Activated CD4-positive, alpha-beta T cell treated with anti-CD3 and anti-CD28 coated beads for 36 hours (primary cell): Measurements from ENCODE around the gene NUP133. TPM values are rescaled to one million over a fixed set of nuclear protein-coding genes. Genes with fewer than 3 reads are reported as not detected.
"Not testable (repeated sequence)": the region's sequence is repeated elsewhere in the genome, so short reads cannot be mapped to it uniquely, and the experiment has no call there.

Experiments used
- ATAC-seq: fragments of 200-7000 bp; cut with Tn5 transposase; one replicate; pipeline ENCODE4 v1.10.0; 2021; ENCODE audit warnings: mild to moderate bottlenecking, moderate library complexity
- CTCF ChIA-PET: fragments of 350-600 bp; sonication (Branson Sonifier 250); formaldehyde crosslinking; loops from one replicate; lab custom pipeline; 2021; ENCODE audit warnings: antibody characterized with exemption; lab: Charles Lee
- POLR2A ChIA-PET: fragments of 350-600 bp; sonication (Branson Sonifier 250); formaldehyde crosslinking; loops from one replicate; lab custom pipeline; 2021; ENCODE audit warnings: antibody characterized with exemption, inconsistent platforms; lab: Charles Lee
- DNase-seq: peaks from one replicate; pipeline ENCODE4 v3.0.0-alpha.2; 2020
- H3K27ac Mint-ChIP-seq: one replicate; pipeline ENCODE4 v1.8.0; 2021; ENCODE audit warnings: mixed read lengths
- H3K27me3 Mint-ChIP-seq: one replicate; pipeline ENCODE4 v1.8.0; 2021; ENCODE audit warnings: mixed read lengths
- H3K36me3 Mint-ChIP-seq: one replicate; pipeline ENCODE4 v1.8.0; 2021; ENCODE audit warnings: low read depth, mixed read lengths
- H3K4me1 Mint-ChIP-seq: one replicate; pipeline ENCODE4 v1.8.0; 2021; ENCODE audit warnings: mixed read lengths
- H3K4me3 Mint-ChIP-seq: one replicate; pipeline ENCODE4 v1.8.0; 2021; ENCODE audit warnings: mild to moderate bottlenecking, moderate library complexity, mixed read lengths
- H3K9me3 Mint-ChIP-seq: one replicate; pipeline ENCODE4 v1.8.0; 2021; ENCODE audit warnings: low read depth, mixed read lengths
- intact Hi-C, 2 experiments: fragments of 100-400 bp; cut with DNase I in 1 of 2; cut with micrococcal nuclease in 1 of 2; formaldehyde crosslinking; loops; one replicate each; pipeline versions ENCODE4 v1.14.2 to v1.15.1; 2022 to 2024; cut with DNase I, micrococcal nuclease
- total RNA-seq, 2 experiments: library from RNA; stranded (reverse); gene quantifications; one replicate each; pipeline ENCODE4 v1.2.3, GENCODE V29; 2021

The NUP133 gene
- total RNA-seq, 2 experiments from 2014 or later, result 53.5 to 57.5 TPM

- ATAC-seq, result no peak
- ChIA-PET POLR2A (no interaction called here), CTCF (interaction anchor here (2.0 kb wide), 1 partner anchor 19 kb away, joined by 4 read pairs; no protein-coding TSS in a partner anchor)
- Mint-ChIP-seq H3K27ac (no peak overlapping the region), H3K4me1 (peaks cover 13% of the 10 kb centered on the region), H3K36me3 (peaks cover 49% of the 10 kb centered on the region), H3K27me3 (no peaks in the 10 kb centered on the region), H3K4me3 (no peak overlapping the region), H3K9me3 (no peaks in the 10 kb centered on the region)
- DNase-seq, result no peak
- intact Hi-C loops, result no loop called here
Measured at GRCh38 chr1:229537894-229538293, 29.8 kb upstream of the NUP133 start.

GRCh38 chr1:229536982-229537381 is 28.8 kb upstream of the NUP133 start:
- ATAC-seq (no peak), DNase-seq (no peak)
- Mint-ChIP-seq H3K4me1 (peaks cover 3% of the 10 kb centered on the region), H3K4me3 (no peak overlapping the region), H3K27ac (no peak overlapping the region), H3K9me3 (no peaks in the 10 kb centered on the region), H3K36me3 (peaks cover 41% of the 10 kb centered on the region), H3K27me3 (no peaks in the 10 kb centered on the region)
- ChIA-PET CTCF (interaction anchor here (2.0 kb wide), 1 partner anchor 20 kb away, joined by 4 read pairs; no protein-coding TSS in a partner anchor), POLR2A (interaction anchor here (0.6 kb wide), 1 partner anchor 102 kb away, joined by 4 read pairs; no protein-coding TSS in a partner anchor)
- intact Hi-C loops, result no loop called here

- Mint-ChIP-seq H3K27ac (no peak overlapping the region), H3K27me3 (no peaks in the 10 kb centered on the region), H3K4me3 (no peak overlapping the region), H3K4me1 (no peaks in the 10 kb centered on the region), H3K9me3 (no peaks in the 10 kb centered on the region), H3K36me3 (peaks cover 43% of the 10 kb centered on the region)
- intact Hi-C loops, result no loop called here
- ChIA-PET POLR2A (no interaction called here), CTCF (interaction anchor here (1.4 kb wide), 1 partner anchor 14 kb away, joined by 4 read pairs; no protein-coding TSS in a partner anchor)
- peak; percentile 47 for ATAC-seq
- no peak for DNase-seq
Measured at GRCh38 chr1:229535230-229535629, 27.1 kb upstream of the NUP133 start.

- no peaks in the 10 kb centered on the region for H3K9me3 Mint-ChIP-seq
- ATAC-seq (no peak), DNase-seq (no peak)
- H3K4me1 Mint-ChIP-seq, result no peaks in the 10 kb centered on the region
- ChIA-PET CTCF (interaction anchor here (0.5 to 0.7 kb wide), 2 partner anchors 15 to 235 kb away, joined by 3 to 4 read pairs; no protein-coding TSS in a partner anchor), POLR2A (no interaction called here)
- no peak overlapping the region for H3K27ac Mint-ChIP-seq
- no peak overlapping the region for H3K4me3 Mint-ChIP-seq
- H3K27me3 Mint-ChIP-seq, result no peaks in the 10 kb centered on the region
- intact Hi-C loops, result no loop called here
- peaks cover 36% of the 10 kb centered on the region for H3K36me3 Mint-ChIP-seq
Measured at GRCh38 chr1:229531326-229531725, 23.2 kb upstream of the NUP133 start.

- no peak for DNase-seq
- Mint-ChIP-seq H3K27ac (no peak overlapping the region), H3K4me1 (peaks cover 4% of the 10 kb centered on the region), H3K27me3 (no peaks in the 10 kb centered on the region), H3K9me3 (no peaks in the 10 kb centered on the region), H3K4me3 (no peak overlapping the region), H3K36me3 (peaks cover 42% of the 10 kb centered on the region)
- POLR2A ChIA-PET, result interaction anchor here (0.6 kb wide), 1 partner anchor 94 kb away, joined by 3 read pairs; no protein-coding TSS in a partner anchor
- intact Hi-C loops, result no loop called here
- CTCF ChIA-PET, result interaction anchor here (1.7 kb wide), 1 partner anchor 15 kb away, joined by 5 read pairs; no protein-coding TSS in a partner anchor
- ATAC-seq, result no peak
Measured at GRCh38 chr1:229529639-229530038, 21.5 kb upstream of the NUP133 start.

- ChIA-PET CTCF (interaction anchor here (0.9 to 1.9 kb wide), 5 partner anchors 8 to 46 kb away, joined by 3 to 6 read pairs (median 3); no protein-coding TSS in a partner anchor), POLR2A (no interaction called here)
- peaks cover 40% of the 10 kb centered on the region for H3K36me3 Mint-ChIP-seq
- H3K4me1 Mint-ChIP-seq, result peaks cover 4% of the 10 kb centered on the region
- intact Hi-C loops, result no loop called here
- no peaks in the 10 kb centered on the region for H3K27me3 Mint-ChIP-seq
- no peak for DNase-seq
- H3K27ac Mint-ChIP-seq, result peak overlapping the region; percentile 2
- ATAC-seq, result no peak
- H3K9me3 Mint-ChIP-seq, result no peaks in the 10 kb centered on the region
- H3K4me3 Mint-ChIP-seq, result no peak overlapping the region
Measured at GRCh38 chr1:229526695-229527094, 18.6 kb upstream of the NUP133 start.

GRCh38 chr1:229523052-229523451 is 14.9 kb upstream of the NUP133 start:
- Mint-ChIP-seq H3K27ac (no peak overlapping the region), H3K4me1 (peaks cover 4% of the 10 kb centered on the region), H3K4me3 (no peak overlapping the region), H3K27me3 (no peaks in the 10 kb centered on the region), H3K36me3 (peaks cover 28% of the 10 kb centered on the region), H3K9me3 (no peaks in the 10 kb centered on the region)
- intact Hi-C loops, result no loop called here
- ChIA-PET POLR2A (no interaction called here), CTCF (interaction anchor here (1.0 kb wide), 1 partner anchor 8 kb away, joined by 3 read pairs; no protein-coding TSS in a partner anchor)
- DNase-seq (no peak), ATAC-seq (no peak)

GRCh38 chr1:229514578-229515275 is 6.6 kb upstream of the NUP133 start:
- intact Hi-C loops, result loop anchor here in 1 of 2 experiments (1.0 to 10.0 kb wide), 2 partner anchors 256 to 850 kb away; no protein-coding TSS in a partner anchor

GRCh38 chr1:229511625-229512024 is 3.5 kb upstream of the NUP133 start:
- H3K27ac Mint-ChIP-seq, H3K27me3 Mint-ChIP-seq, H3K9me3 Mint-ChIP-seq, H3K36me3 Mint-ChIP-seq, DNase-seq, ATAC-seq, POLR2A ChIA-PET, H3K4me3 Mint-ChIP-seq, CTCF ChIA-PET: not testable (repeated sequence)
- intact Hi-C loops, result loop anchor here in 1 of 2 experiments (10.0 kb wide), 1 partner anchor 847 kb away; no protein-coding TSS in a partner anchor
- peaks cover 24% of the 10 kb centered on the region for H3K4me1 Mint-ChIP-seq

More at GRCh38 chr1:229514578-229515275, 6.6 kb upstream of the NUP133 start:
- POLR2A ChIA-PET, result no interaction called here
- no peak overlapping the region for H3K27ac Mint-ChIP-seq
- peak; percentile 87 for ATAC-seq
- no peak overlapping the region for H3K4me3 Mint-ChIP-seq
- CTCF ChIA-PET, result interaction anchor here (0.6 to 1.7 kb wide), 10 partner anchors 8 to 260 kb away, joined by 3 to 6 read pairs (median 3); partner anchors contain the start of gene ABCB10
- H3K9me3 Mint-ChIP-seq, result no peaks in the 10 kb centered on the region
- H3K36me3 Mint-ChIP-seq, result peaks cover 13% of the 10 kb centered on the region
- H3K27me3 Mint-ChIP-seq, result no peaks in the 10 kb centered on the region
- DNase-seq, result peak; percentile 70
- H3K4me1 Mint-ChIP-seq, result peaks cover 6% of the 10 kb centered on the region

GRCh38 chr1:229511201-229511600 is 3.1 kb upstream of the NUP133 start:
- H3K36me3 Mint-ChIP-seq, DNase-seq, H3K9me3 Mint-ChIP-seq, H3K27me3 Mint-ChIP-seq, H3K27ac Mint-ChIP-seq, ATAC-seq, H3K4me3 Mint-ChIP-seq, POLR2A ChIA-PET: not testable (repeated sequence)
- H3K4me1 Mint-ChIP-seq, result peaks cover 24% of the 10 kb centered on the region
- intact Hi-C loops, result loop anchor here in 1 of 2 experiments (10.0 kb wide), 1 partner anchor 846 kb away; no protein-coding TSS in a partner anchor
- CTCF ChIA-PET, result interaction anchor here (0.6 kb wide), 1 partner anchor 11 kb away, joined by 3 read pairs; no protein-coding TSS in a partner anchor

- Mint-ChIP-seq H3K27ac (peak overlapping the region; percentile 92), H3K9me3 (no peaks in the 10 kb centered on the region), H3K4me1 (peaks cover 24% of the 10 kb centered on the region), H3K27me3 (no peaks in the 10 kb centered on the region), H3K4me3 (peak overlapping the region; percentile 95), H3K36me3 (peaks cover 7% of the 10 kb centered on the region)
- no peak for ATAC-seq
- intact Hi-C loops, result loop anchor here (2.0 to 10.0 kb wide), 5 partner anchors 49 to 1468 kb away; partner anchors contain the start of genes ABCB10 (in 1 of the 2), ARV1 (in 1 of the 2), CCSAP (in 1 of the 2) and COG2 (in 1 of the 2)
- ChIA-PET CTCF (interaction anchor here (2.1 kb wide), 1 partner anchor 14 kb away, joined by 8 read pairs; no protein-coding TSS in a partner anchor), POLR2A (interaction anchor here (2.2 kb wide), 1 partner anchor 49 kb away, joined by 7 read pairs; the partner anchor contains the start of gene ABCB10)
- DNase-seq, result no peak
Measured at GRCh38 chr1:229509576-229509975, 1.4 kb upstream of the NUP133 start.
